RWPE1 (cell line): ENCODE data around the gene UNC80.

Experiments
- CTCF ChIA-PET: fragments of 350-600 bp; sonication (Branson Sonifier 250); formaldehyde crosslinking; extraction: SDS; loops from one replicate; lab custom pipeline; 2021; lab: Yijun Ruan, JAX
- POLR2A ChIA-PET: fragments of 400-600 bp; formaldehyde crosslinking; extraction: SDS; loops from one replicate; lab custom pipeline; 2020; ENCODE audit warnings: antibody characterized with exemption; ENCODE audit not compliant: low non-redundant PET; lab: Yijun Ruan, JAX
- DNase-seq: peaks from one replicate; pipeline ENCODE4 v3.0.0; 2012; ENCODE audit warnings: low spot score
- H3K27ac ChIP-seq: fragments of 450-650 bp; 2 replicates; pipeline ENCODE4 v1.5.1; 2017
- TF ChIP-seq, protein P1 (sequence below): fragments of 450-650 bp; conservative IDR thresholded peaks from 2 replicates; pipeline ENCODE4 v1.5.1; 2017; ENCODE audit warnings: low read depth, mild to moderate bottlenecking

Gene UNC80

DNA sequence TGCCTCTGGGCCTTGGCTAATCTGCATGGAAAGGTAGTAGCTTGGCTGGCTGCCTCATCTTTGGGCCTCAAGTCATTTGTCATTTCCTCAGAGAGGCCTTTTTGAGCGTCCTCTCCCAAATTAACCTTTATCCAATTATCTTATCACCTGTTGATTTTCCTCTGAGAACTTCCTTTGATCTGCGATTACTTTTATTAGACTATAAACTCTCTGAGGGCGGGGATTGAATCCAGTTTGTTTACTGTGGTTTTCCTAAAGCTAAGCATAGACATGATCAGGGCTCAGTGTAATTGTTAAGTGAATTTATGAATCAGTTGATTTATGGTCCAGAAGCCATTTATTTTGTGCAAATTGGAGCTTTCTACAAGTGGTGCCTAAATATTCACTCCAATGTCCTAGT is 238.3 kb downstream of the UNC80 start:
- no peak overlapping the region for H3K27ac ChIP-seq
- CTCF ChIA-PET, result no interaction called here
- TF ChIP-seq, protein P1, sequence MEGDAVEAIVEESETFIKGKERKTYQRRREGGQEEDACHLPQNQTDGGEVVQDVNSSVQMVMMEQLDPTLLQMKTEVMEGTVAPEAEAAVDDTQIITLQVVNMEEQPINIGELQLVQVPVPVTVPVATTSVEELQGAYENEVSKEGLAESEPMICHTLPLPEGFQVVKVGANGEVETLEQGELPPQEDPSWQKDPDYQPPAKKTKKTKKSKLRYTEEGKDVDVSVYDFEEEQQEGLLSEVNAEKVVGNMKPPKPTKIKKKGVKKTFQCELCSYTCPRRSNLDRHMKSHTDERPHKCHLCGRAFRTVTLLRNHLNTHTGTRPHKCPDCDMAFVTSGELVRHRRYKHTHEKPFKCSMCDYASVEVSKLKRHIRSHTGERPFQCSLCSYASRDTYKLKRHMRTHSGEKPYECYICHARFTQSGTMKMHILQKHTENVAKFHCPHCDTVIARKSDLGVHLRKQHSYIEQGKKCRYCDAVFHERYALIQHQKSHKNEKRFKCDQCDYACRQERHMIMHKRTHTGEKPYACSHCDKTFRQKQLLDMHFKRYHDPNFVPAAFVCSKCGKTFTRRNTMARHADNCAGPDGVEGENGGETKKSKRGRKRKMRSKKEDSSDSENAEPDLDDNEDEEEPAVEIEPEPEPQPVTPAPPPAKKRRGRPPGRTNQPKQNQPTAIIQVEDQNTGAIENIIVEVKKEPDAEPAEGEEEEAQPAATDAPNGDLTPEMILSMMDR, result no peak
- no peak for DNase-seq
- POLR2A ChIA-PET, result no interaction called here

DNA sequence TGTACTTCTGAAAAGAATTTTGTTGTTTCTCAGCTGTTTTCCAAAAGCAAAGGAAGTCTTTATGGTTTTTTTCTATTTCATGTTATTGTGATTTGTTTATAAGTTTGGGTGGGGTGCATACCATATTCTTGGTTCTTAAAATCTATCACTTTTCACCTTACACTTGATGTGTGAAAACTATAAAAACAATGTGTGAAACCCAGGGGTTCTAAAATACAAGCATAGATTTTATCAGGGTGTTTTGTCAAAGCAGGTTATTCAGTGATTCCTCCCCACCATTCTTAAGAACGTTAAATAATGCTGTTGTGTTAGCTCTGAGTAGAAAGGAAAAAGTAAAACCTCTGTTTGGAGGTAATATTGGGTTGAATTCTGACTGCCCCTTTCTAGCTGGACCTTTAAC is 248.5 kb downstream of the UNC80 start:
- ChIA-PET CTCF (no interaction called here), POLR2A (no interaction called here)
- TF ChIP-seq, protein P1, result no peak
- no peak for DNase-seq
- H3K27ac ChIP-seq, result no peak overlapping the region

DNA sequence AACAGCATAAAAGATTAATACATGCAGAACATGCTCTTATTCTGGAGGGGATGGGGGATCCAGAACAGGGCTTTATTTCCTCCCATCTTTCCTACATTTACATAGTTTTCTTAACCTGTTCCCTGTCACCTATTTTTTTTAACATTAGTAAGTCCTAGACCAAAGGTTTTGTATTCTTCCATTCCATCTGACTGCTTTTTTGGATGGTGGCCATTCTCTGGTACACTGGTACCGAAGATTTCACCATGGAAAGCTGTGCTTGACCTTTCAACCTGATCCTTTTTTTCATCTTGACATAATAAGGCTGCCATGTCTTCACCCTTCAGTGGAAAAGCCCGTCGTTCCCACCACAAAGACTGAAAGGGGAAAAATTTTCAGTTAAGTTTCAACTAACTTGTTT is 251.2 kb downstream of the UNC80 start:
- POLR2A ChIA-PET, result no interaction called here
- TF ChIP-seq, protein P1, result no peak
- no peak overlapping the region for H3K27ac ChIP-seq
- CTCF ChIA-PET, result no interaction called here
- DNase-seq, result no peak

DNA sequence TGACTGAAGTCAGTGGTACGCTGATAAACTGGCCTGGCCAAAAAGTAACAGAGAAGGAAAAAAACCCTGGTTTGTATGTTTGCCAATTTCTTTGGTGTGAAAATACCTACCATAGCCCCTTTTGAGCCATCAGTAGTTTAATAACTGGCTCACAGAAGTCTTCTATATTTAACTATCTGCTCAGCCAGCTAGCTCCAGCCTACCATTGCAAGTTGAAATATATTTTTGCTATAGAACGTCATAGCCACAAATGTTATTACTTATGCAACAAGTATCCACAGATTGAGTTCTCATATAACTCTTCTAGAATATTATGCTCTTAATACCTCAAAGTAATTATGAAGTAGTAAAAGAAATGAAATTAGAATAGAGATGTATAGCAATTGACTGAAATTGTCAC is 256.0 kb downstream of the UNC80 start:
- POLR2A ChIA-PET, result no interaction called here

DNA sequence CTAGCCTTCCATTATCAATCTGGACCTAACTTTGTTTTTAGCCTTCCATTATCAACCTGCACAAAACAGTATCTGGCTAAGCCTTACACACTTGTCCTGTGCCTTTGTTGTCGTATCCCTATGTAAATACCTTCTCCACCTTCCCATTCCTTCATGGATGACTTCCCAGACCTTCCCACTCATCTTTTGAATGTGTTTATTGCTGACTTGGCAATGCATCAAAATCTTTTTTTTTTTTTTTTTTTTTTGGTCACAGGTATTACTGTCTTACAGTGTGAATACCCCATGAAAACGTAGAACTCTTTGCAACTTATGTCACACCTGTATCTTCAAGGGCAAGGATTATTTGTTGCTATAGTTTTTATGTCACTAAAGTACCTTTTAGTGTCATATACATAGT is 256.5 kb downstream of the UNC80 start:
- DNase-seq, result no peak
- no peak overlapping the region for H3K27ac ChIP-seq
- ChIA-PET CTCF (no interaction called here), POLR2A (no interaction called here)
- TF ChIP-seq, protein P1, result no peak

More for the DNA sequence above, 256.0 kb downstream of the UNC80 start:
- no peak for DNase-seq
- TF ChIP-seq, protein P1, result no peak
- CTCF ChIA-PET, result no interaction called here
- H3K27ac ChIP-seq, result no peak overlapping the region

DNA sequence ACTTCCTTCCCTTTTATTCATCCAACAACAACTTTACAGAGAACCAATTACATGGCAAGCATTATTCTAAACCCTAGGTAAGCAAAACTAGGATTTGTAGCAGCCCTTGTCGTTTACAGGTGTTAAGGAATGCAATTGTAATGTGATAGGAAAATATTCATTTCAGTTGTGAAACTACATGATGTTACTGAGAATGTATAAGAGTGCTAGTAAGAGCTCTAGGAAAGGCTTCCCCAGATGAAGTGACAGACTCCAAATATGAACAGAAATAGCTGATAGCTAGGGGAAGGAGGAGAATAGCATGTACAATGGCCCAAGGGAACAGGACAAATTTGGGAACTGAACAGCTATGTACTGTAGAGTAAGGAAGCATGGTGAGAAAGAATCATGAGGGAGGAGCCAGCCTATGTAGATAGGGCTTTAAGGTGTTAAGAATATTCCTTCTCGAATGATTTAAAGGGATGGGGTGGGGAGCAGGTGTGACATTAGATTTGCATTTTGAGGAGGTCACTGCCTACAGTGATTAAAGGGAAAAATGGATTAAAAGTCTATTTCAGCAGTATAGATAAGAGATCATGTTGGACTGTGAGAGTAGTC is 262.6 kb downstream of the UNC80 start:
- H3K27ac ChIP-seq, result no peak overlapping the region
- CTCF ChIA-PET, result interaction anchor here (0.6 kb wide), 1 partner anchor 156 kb away, joined by 3 read pairs; no protein-coding TSS in a partner anchor
- TF ChIP-seq, protein P1, result no peak
- DNase-seq, result no peak
- POLR2A ChIA-PET, result no interaction called here
